Peyer's patch (tissue), 4 donors: Measurements from ENCODE around the gene ZEB1. TPM values are rescaled to one million over a fixed set of nuclear protein-coding genes. Genes with fewer than 3 reads are reported as not detected.

Experiments used
- DNase-seq, 3 donors: peaks; one replicate each; pipeline ENCODE4 v3.0.0-alpha.2; 2017 to 2019
- H3K27ac ChIP-seq, 4 donors: fragments of 200-600 bp; sonication (generic); one replicate each; pipeline ENCODE4 v1.5.1; 2016 to 2019
- H3K27me3 ChIP-seq, 2 donors: fragments of 200-600 bp; sonication (generic); one replicate each; pipeline ENCODE4 v1.5.1; 2019
- H3K36me3 ChIP-seq, 3 donors: fragments of 200-600 bp; sonication (generic); one replicate each; pipeline ENCODE4 v1.5.1; 2016 to 2019
- H3K4me1 ChIP-seq, 4 donors: fragments of 200-600 bp; sonication (generic); one replicate each; pipeline ENCODE4 v1.5.1; 2016 to 2019
- H3K4me3 ChIP-seq, 4 donors: fragments of 200-600 bp; sonication (generic); 1 replicate in 3 of 4; 2 replicates in 1 of 4; pipeline ENCODE4 v1.5.1; 2016 to 2019; ENCODE audit warnings: mild to moderate bottlenecking in 1 of 4
- H3K9me3 ChIP-seq, 4 donors: fragments of 200-600 bp; sonication (generic); one replicate each; pipeline ENCODE4 v1.5.1; 2016 to 2019; ENCODE audit warnings: mild to moderate bottlenecking in 1 of 4
- CTCF ChIP-seq, 6 experiments: fragments of 450-650 bp in 4 of 6; fragments of 200-600 bp in 2 of 6; sonication (generic) in 1 of 6; IDR thresholded peaks; one replicate each; pipeline ENCODE4 v1.5.1; 2017 to 2019; ENCODE audit warnings: antibody characterized with exemption in 6 of 6, mild to moderate bottlenecking in 3 of 6, moderate library complexity in 1 of 6
- POLR2A ChIP-seq, 2 donors: fragments of 450-650 bp; IDR thresholded peaks; one replicate each; pipeline ENCODE4 v1.5.1; 2017; ENCODE audit warnings: antibody characterized with exemption in 2 of 2, mild to moderate bottlenecking in 2 of 2, moderate library complexity in 2 of 2
- small RNA-seq, 2 donors: library from RNA; depleted of rRNA; stranded (forward); fragments of <200 nt; gene quantifications; one replicate each; pipeline ENCODE3, GENCODE V24; 2016
- total RNA-seq, 4 donors: library from RNA; depleted of rRNA; stranded (reverse); fragments of >200 nt; gene quantifications; one replicate each; pipeline ENCODE4 v1.1.0, GENCODE V29; 2016

Gene ZEB1
- total RNA-seq, 4 donors from 2014 or later: 6.1 to 75.9 (median 16.8) TPM

GRCh38 chr10:31574577-31574976 lies 255.6 kb downstream of the ZEB1 start:
- H3K36me3 ChIP-seq: no peaks in the 10 kb centered on the region
- H3K9me3 ChIP-seq: no peaks in the 10 kb centered on the region
- no peak overlapping the region for H3K4me3 ChIP-seq
- TF ChIP-seq POLR2A (IDR thresholded peaks at IDR 0.05): no peak
- TF ChIP-seq CTCF (IDR thresholded peaks at IDR 0.05): no peak
- no peak overlapping the region for H3K27ac ChIP-seq
- no peaks in the 10 kb centered on the region for H3K27me3 ChIP-seq
- DNase-seq: no peak
- no peaks in the 10 kb centered on the region for H3K4me1 ChIP-seq

GRCh38 chr10:31578181-31578852 lies 259.3 kb downstream of the ZEB1 start:
- no peak for TF ChIP-seq POLR2A (IDR thresholded peaks at IDR 0.05)
- no peak for TF ChIP-seq CTCF (IDR thresholded peaks at IDR 0.05)
- no peak overlapping the region for H3K27ac ChIP-seq

GRCh38 chr10:31578951-31579350 lies 259.9 kb downstream of the ZEB1 start:
- no peak overlapping the region for H3K4me3 ChIP-seq
- no peak for DNase-seq
- H3K27me3 ChIP-seq: no peaks in the 10 kb centered on the region
- H3K4me1 ChIP-seq: peaks cover 0 to 14% (median 0%) of the 10 kb centered on the region in 4 donors
- TF ChIP-seq CTCF (IDR thresholded peaks at IDR 0.05): no peak
- H3K9me3 ChIP-seq: no peaks in the 10 kb centered on the region
- H3K36me3 ChIP-seq: no peaks in the 10 kb centered on the region
- no peak overlapping the region for H3K27ac ChIP-seq

More at GRCh38 chr10:31578181-31578852, 259.3 kb downstream of the ZEB1 start:
- Histone ChIP-seq H3K9me3 (no peaks in the 10 kb centered on the region), H3K27me3 (no peaks in the 10 kb centered on the region), H3K4me1 (peaks cover 0 to 7% (median 0%) of the 10 kb centered on the region in 4 donors), H3K36me3 (no peaks in the 10 kb centered on the region), H3K4me3 (no peak overlapping the region)
- no peak for DNase-seq

Small RNAs within 50 kb of the gene (small RNA-seq; reads per million reads assigned to genes)
- 0 reads per million in 2 donors for gene SPTLC1P1
